IPS DF 4.7 (cell line): Measurements from ENCODE around the gene NAB2.
"Not testable (repeated sequence)": the region's sequence is repeated elsewhere in the genome, so short reads cannot be mapped to it uniquely, and the experiment has no call there.

ENCODE experiments used
- DNase-seq: peaks from one replicate; pipeline ENCODE4 v3.0.0-alpha.2; 2013; ENCODE audit warnings: low spot score; ENCODE audit errors: extremely low read depth

Gene NAB2

DNA sequence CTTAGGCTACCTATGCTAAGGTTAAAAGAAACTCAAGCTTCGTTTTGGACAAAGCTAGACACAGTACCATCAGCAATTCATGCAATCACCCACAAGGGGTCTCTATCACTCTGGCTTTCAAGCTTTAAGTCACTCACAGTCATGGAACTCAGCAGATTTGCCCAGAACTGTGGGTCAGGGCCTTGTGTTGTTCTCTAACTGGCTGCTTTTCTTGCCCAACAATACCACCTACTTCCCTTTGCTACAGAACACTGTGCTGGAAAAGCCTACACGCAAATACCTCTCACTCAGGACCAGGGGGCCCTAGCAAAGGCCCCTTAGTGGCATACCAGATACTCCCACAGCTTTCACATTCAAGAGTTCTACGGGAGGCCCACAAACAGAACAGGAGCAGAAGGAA, 19.4 kb upstream of the NAB2 start:
- no peak for DNase-seq

DNA sequence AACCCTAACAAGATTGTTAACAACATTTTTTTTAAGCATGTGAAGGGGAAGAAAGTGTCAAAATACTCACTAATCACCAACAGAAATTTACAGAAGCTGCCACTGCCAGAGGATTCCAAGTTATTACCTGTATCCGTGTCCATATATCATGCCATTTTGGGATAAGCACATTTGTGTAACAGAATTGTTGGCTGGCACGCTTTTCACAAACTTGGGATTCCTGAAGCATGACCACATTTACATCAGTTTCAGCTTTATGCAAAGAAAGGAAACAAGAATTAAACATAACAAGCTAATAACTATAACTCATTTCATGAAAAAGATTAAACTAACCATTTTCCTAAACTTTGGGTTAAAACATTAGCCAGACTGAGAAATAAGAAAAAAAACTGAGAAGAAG, 16.3 kb upstream of the NAB2 start:
- DNase-seq: no peak

DNA sequence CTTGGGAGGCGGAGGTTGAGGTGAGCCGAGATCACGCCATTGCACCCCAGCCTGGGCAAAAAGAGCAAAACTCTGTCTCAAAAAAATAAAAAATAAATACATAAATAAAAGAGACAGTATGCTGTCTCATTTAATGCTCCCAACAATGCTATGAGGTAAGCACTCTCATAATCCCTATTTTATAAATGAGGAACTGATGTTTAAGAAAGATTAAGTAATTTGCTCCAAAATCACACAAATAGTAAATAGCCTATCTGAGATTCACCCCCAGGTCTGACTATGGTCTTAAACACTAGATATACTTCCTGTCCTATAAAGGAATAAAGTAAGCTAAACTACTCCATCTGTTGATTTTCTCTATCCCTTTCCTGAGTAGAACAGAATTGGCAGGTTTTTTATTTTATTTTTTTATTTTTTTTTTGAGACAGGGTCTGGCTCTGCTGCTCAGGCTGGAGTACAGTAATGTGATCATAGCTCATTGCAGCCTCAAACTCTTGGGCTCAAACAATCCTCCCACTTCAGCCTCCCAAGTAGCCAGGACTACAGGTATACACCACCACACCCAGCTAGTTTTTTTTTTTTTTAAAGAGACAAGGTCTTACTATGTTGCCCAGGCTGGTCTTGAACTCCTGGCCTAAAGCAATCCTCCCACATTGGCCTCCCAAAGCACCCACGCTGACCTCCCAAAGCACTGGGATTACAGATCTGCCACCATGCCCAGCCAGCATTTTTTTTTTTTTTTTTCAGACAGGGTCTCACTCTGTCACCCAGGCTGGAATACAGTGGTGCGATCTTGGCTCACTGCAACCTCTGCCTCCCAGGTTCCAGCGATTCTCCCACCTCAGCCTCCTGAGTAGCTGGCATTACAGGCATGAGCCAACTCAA, 15.1 kb upstream of the NAB2 start:
- not testable (repeated sequence) for DNase-seq

GRCh38 chr12:57078519-57079404, 10.2 kb upstream of the NAB2 start, which contains the start of gene NEMP1:
TSS of gene NEMP1 (minus strand) at chr12:57078791. CDS start at chr12:57078745, 46 bp downstream.
- peak; percentile 100 for DNase-seq

- no peak for DNase-seq
These were observed 9.1 kb upstream of the NAB2 start for GRCh38 chr12:57079821-57080220.

DNA sequence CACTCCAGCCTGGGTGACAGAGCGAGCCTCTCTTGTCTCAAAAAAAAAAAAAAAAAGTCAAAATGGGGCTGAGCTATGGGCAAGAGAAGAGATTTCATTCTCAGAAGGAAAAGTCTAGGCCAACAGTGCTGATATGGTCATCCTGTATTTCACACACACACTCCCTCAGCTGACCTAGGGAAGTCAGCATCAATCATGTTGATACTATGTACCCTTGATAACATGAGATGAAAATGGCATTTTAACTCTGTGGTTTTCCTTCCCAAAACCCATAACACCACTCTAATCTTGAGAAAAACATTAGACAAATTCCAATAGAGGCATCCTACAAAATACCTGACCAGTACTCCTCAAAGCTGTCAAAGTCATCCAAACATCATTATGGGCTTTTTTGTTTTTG, 8.1 kb upstream of the NAB2 start:
- no peak for DNase-seq

DNA sequence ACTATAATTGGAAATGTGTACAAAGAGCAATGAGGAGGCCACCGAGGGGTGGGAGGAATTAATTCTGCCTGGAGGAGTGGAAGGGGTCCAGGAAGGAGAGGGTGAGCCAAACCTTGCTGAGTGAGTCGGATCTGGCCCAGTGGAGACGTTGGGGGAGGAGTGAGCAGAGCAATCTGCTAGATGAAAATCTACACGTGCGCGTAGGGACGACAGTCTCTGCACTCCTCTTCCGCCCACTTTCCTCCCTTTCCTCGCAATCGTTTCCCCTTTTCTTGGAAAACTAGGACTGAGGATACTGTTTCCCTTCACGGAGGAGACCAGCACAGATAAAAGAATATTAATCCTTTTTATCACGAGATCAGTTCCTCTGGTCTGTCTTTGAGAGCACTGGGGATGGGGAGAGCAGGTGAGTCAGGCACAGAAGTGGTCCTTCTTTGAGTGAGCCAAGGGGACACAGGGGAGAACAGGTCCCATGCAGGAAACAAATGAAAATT, 2.9 kb upstream of the NAB2 start:
- DNase-seq: no peak

DNA sequence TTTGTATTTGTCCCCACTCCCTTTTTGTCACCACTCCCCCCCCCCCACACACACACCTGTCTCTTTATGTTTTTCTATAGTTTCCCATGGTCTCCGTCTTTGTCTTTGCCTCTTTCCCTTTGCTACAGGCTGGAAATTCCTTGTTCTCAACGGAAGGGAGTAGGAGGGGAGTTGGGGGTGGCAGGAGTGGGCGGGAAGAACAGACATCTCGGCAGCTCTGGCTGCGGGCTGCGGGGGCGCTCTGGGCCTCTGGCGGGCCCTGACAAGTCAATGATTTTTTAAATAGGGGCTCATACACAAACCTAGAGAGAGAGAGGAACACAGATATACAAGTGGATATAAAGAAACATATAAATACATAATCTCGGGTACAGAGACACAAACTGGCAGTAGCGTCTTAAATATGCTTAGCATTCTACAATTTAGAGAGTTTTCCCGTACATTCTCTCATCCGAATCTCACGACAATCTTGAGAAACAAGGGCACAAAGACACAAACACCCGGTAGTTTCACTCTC, 2.4 kb upstream of the NAB2 start:
- no peak for DNase-seq

GRCh38 chr12:57087010-57087690, 1.8 kb upstream of the NAB2 start:
- no peak for DNase-seq

DNA sequence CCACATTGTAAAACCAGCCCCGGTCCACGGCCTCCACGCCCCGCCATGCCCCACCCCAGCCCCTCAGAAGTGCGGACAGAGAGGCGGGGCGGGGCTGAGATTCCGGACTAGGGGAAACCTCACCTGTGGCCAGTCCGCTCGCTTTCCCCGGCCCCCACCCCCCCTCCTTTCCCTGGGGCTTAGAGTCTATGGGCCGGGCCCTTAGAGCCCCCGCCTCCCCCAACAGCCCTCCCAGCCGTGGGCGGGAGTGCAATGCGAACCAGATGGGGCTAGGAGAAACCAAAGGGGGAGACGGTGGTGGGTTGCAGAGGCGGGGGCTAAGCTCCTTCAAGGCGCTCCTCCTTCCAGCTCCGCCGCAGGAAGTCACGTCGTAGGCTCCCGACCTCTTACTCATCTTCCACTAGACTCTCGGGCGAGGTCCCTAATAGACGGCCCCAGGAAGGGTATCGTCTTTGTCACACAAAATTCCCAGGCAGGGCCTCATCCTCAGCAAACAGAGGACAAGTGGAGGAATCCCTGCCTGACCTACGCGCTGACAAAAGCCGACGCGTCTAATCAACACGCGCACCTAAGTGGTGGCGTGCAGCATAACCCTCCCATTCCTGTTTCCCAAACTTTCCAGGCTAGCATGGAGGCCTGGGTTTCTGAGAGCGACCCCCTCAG, 1.1 kb upstream of the NAB2 start:
- no peak for DNase-seq

DNA sequence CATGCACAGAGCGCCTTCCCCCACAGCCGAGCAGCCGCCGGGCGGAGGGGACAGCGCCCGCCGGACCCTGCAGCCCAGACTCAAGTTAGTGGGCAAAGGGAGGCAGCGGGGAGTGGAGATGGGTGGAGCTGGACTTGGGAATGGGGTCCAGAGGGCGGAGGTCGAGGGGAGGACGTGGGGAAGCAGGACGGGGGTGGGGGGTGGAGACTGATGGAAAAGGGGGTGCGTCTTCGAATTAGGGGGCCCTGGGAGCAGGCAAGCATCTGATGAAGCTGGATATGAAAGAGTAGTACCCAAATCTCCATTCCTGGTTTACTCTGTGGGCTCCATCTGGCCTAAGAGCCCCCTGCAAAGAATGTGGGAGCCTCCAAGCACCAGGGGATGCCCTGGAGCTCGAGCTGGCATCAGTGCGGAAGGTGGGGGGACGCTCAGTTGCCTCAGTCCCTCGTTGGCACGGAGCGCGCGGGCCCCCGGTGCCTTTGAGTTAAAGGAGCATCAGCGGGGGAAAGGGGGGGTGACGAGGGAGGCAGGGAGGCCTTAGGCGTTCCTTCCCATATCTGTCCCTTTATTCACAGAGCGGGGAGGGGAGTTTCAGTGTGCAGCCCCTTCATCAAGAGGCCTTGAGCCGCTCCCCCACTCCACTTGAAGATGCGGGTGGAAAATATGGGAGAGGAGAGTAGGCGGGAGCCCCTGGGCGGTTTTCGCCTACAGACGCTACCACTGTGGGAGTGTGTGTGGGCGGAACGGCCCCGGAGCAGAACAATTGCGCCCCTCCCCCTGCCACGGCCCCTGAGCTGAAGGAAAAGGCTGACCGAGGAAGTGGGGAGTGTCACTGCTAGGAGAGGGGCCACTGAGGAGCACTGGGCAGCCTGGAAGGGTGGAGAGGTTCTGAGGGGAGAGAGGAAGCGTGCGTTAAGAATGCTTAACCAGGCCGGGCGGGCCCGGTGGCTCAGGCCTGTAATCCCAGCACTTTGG, 644 bp downstream of the NAB2 start:
- DNase-seq: no peak

GRCh38 chr12:57090490-57090889, 1.6 kb downstream of the NAB2 start:
- DNase-seq: no peak

- no peak for DNase-seq
These were observed 2.2 kb downstream of the NAB2 start for GRCh38 chr12:57090924-57091637.

- no peak for DNase-seq
These were observed 3.0 kb downstream of the NAB2 start for GRCh38 chr12:57091638-57092528.

DNA sequence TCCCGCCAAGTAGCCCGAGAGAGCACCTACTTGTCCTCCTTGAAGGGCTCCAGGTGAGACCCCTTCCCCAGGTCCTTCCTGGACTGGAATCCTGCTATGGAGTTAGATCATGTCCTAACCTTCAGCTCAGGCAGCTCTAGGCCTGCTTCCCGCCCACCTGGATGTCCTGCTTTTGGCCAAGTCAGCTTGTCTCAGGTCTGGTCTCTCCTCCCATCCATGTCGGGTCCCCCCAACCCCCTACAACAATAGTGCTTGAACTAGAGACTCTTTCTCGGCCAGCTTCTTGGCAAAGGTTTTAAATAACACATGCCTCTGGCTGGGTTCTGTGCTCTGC, 3.6 kb downstream of the NAB2 start:
- DNase-seq: no peak

GRCh38 chr12:57092876-57093414, 4.0 kb downstream of the NAB2 start:
- no peak for DNase-seq

GRCh38 chr12:57093415-57094207, 4.7 kb downstream of the NAB2 start:
- DNase-seq: no peak
